ENCODE measurements around the gene MAP2K7. TPM values are rescaled to one million over a fixed set of nuclear protein-coding genes. Genes with fewer than 3 reads are reported as not detected.
"Not testable (repeated sequence)": the region's sequence is repeated elsewhere in the genome, so short reads cannot be mapped to it uniquely, and the experiment has no call there.

The MAP2K7 gene
- total and polyA plus RNA-seq, 8 donors: 25.7 to 33.1 (median 30.6) TPM

DNA sequence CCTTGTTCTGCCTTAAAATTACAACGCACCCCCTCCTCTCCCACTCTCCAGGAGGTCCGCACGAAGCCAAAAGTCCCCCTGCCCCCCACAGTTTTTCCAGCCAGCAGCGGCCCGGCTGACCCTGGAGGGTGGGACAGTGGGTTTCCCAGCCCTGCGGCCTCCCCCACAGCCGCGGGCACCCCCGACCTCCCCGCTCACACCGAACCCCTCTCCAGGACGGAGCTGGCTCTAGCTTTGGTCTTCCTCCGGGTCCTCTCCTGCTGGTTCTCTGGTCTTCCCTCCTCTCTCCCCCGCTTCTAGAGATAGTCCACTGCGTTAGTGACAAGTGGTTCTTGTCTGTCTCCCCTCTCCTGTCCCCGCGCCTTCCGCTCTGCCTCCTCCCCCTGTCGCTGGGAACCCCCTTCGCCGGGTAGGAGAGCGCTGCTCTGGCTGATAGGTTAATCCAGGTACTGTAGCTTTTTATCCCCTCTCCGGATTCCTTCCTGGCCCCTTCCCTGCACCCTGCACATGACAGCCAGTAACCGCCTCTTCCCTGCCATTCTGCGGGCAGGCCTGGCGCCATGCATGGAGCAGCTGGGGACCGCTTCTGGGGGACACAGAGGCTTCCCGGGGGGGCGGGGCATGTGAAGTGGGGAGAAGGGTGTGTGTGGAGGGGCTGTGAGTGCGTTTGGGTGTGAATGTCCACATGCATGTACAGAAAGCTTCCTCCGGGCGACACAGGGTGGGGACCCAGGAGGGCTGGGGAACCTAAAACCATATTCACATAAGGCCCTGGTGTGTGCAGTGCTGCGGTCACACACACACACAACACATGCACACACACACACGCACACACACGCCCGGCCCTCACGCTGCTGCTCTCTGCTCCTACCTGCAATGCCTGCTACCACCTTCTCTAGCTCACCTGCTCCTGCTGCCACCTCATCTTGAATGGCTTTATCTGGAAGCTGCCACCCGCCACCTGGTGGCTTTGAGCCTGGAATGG, 46.7 kb upstream of the MAP2K7 start:
- Histone ChIP-seq H3K36me3 (peaks cover 0 to 22% of the 10 kb centered on the region in 2 donors), H3K9me3 (no peaks in the 10 kb centered on the region), H3K27ac (no peak overlapping the region), H3K4me1 (peaks cover 7 to 17% of the 10 kb centered on the region in 2 donors), H3K27me3 (peaks cover 0 to 28% of the 10 kb centered on the region in 2 donors), H3K4me3 (no peak overlapping the region)
- TF ChIP-seq, protein P1, sequence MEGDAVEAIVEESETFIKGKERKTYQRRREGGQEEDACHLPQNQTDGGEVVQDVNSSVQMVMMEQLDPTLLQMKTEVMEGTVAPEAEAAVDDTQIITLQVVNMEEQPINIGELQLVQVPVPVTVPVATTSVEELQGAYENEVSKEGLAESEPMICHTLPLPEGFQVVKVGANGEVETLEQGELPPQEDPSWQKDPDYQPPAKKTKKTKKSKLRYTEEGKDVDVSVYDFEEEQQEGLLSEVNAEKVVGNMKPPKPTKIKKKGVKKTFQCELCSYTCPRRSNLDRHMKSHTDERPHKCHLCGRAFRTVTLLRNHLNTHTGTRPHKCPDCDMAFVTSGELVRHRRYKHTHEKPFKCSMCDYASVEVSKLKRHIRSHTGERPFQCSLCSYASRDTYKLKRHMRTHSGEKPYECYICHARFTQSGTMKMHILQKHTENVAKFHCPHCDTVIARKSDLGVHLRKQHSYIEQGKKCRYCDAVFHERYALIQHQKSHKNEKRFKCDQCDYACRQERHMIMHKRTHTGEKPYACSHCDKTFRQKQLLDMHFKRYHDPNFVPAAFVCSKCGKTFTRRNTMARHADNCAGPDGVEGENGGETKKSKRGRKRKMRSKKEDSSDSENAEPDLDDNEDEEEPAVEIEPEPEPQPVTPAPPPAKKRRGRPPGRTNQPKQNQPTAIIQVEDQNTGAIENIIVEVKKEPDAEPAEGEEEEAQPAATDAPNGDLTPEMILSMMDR (IDR thresholded peaks at IDR 0.05): no peak
- intact Hi-C loops (cut with DNase I): no loop called here
- ATAC-seq (no peak), DNase-seq (peak in 1 of 4 donors; percentile 64)

DNA sequence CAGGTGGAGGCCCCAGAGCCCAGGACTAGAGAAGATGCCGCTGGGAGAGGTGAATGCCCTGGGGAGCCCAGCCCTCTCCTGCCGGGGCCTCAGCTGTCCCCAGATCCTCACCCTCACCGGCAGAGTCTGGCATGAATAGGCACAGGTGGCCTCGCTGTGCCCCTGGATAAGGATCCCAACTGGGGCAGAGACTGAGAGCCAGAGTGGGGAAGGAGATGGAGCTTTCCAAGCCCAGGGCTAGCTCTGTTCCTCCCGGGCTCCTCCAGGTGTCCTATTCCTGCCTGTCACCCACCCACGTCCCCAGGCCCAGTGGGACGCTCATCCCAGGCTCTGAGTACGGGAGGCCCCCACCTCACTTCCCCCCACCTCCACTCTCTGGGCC, 46.0 kb upstream of the MAP2K7 start:
- intact Hi-C loops (cut with DNase I): no loop called here
- Histone ChIP-seq H3K9me3 (no peaks in the 10 kb centered on the region), H3K4me3 (no peak overlapping the region), H3K4me1 (peaks cover 10 to 23% of the 10 kb centered on the region in 2 donors), H3K27ac (no peak overlapping the region), H3K36me3 (peaks cover 0 to 22% of the 10 kb centered on the region in 2 donors), H3K27me3 (peaks cover 0 to 35% of the 10 kb centered on the region in 2 donors)
- TF ChIP-seq, protein P1 (IDR thresholded peaks at IDR 0.05): no peak
- ATAC-seq: no peak
- DNase-seq: no peak

DNA sequence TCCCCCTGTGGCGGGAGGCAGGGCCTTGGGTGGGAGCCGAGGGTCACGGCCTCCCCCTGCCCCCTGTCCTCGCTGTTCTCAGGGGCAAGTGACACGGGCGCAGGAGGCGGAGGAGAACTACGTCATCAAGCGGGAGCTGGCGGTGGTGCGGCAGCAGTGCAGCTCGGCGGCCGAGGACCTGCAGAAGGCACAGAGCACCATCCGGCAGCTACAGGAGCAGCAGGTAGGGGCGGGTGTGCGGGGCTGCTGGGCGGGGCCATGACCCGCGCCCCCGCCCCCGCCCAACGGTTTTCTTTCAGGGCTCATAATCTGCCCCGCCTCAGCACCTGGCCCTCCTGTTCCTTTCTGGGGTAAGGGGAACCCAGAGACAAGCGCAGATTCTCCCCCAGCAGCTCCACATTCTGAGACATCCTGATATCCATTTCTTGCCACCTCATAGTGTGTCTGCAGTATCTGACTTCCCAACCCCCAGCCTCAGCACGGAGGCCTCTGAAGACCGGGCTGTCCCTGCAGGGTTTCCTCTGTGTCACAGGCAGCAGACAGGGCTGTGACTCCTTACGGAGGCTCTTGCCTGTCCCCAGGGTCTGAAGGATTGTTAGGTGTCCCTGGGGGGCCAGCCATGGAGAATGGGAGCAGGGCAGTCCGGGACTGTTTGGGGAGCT, 45.4 kb upstream of the MAP2K7 start:
- H3K4me1 ChIP-seq: peaks cover 9 to 18% of the 10 kb centered on the region in 2 donors
- peaks cover 0 to 23% of the 10 kb centered on the region in 2 donors for H3K36me3 ChIP-seq
- ATAC-seq: no peak
- H3K27me3 ChIP-seq: peaks cover 0 to 40% of the 10 kb centered on the region in 2 donors
- intact Hi-C loops (cut with DNase I): no loop called here
- H3K27ac ChIP-seq: no peak overlapping the region
- TF ChIP-seq, protein P1 (IDR thresholded peaks at IDR 0.05): no peak
- H3K9me3 ChIP-seq: no peaks in the 10 kb centered on the region
- no peak overlapping the region for H3K4me3 ChIP-seq
- peak in 1 of 4 donors; percentile 64 for DNase-seq

DNA sequence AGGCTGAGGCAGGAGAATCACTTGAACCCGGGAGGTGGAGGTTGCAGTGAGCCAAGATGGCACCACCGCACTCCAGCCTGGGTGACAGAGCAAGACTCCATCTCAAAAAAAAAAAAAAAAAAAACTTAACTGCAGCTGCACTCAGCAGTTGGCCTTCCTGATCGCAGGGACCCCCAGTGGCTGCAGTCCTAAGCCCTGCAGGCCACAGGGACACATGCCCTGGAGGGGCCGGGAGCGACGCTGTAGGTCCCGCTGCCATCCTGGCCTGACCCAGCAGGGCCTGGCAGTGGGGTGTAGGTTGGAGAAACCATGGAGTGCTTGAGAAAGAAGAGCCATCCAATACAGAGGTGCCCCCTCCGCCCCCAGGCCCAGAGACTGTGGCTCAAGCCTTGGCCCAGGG, 44.6 kb upstream of the MAP2K7 start:
- H3K9me3 ChIP-seq; ATAC-seq; H3K27ac ChIP-seq; intact Hi-C loops (cut with DNase I); H3K4me3 ChIP-seq: not testable (repeated sequence)
- DNase-seq: peak in 1 of 4 donors; percentile 28
- Histone ChIP-seq H3K27me3 (peaks cover 0 to 49% of the 10 kb centered on the region in 2 donors), H3K36me3 (peaks cover 0 to 29% of the 10 kb centered on the region in 2 donors), H3K4me1 (peaks cover 7 to 14% of the 10 kb centered on the region in 2 donors)

DNA sequence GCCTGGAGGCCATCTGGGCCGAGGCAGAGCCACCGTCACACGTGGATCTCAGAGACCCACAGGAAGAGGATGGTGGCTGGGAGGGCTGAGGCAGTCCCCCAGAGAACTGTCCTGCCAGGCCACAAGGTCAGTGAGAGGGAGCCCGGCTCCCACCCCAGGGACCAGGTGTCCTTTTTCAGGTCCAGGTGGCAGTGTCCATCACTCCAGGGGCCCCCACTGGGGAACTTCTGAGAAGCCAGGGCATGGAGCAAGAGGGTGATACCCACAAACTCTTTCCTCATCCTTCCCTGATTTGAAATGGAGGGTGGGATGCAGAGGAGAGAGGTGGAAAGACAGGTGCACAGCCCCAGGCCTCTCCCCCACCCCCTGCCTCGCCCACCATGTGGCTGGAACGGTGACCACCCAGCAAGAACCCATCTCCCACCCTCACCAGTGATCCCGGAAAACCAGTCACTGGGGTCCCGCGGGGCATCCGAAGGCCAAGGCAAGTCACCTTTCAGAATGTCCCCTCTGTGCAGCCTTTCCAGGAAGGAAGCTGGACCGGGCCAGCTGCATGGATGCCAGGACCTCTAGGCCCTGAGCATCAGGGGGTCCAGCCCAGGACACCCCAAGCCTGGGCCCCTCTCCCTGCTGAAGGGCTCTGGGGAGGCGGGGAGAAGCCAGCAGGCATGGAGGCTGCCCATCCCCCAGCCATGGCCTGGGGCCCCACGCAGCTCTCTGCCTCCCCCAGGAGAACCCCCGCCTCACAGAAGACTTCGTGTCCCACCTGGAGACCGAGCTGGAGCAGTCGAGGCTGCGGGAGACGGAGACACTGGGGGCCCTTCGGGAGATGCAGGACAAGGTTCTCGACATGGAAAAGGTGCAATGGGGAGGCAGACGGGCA, 43.6 kb upstream of the MAP2K7 start:
- ATAC-seq (no peak), DNase-seq (peak in 1 of 4 donors; percentile 61)
- no peaks in the 10 kb centered on the region for H3K9me3 ChIP-seq
- peaks cover 0 to 29% of the 10 kb centered on the region in 2 donors for H3K36me3 ChIP-seq
- H3K4me1 ChIP-seq: peaks cover 7 to 14% of the 10 kb centered on the region in 2 donors
- no peak overlapping the region for H3K4me3 ChIP-seq
- H3K27ac ChIP-seq: no peak overlapping the region
- TF ChIP-seq, protein P1 (IDR thresholded peaks at IDR 0.05): no peak
- peaks cover 0 to 59% of the 10 kb centered on the region in 2 donors for H3K27me3 ChIP-seq
- intact Hi-C loops (cut with DNase I): no loop called here

All from left lung (tissue), 10 donors.